Left lung (tissue), 10 donors: ENCODE measurements around the gene ABLIM2. TPM values are rescaled to one million over a fixed set of nuclear protein-coding genes. Genes with fewer than 3 reads are reported as not detected.
A peak's percentile ranks its signal among the peaks of the same experiment; 100 is the strongest.

Experiments used
- ATAC-seq: fragments of 200-7000 bp; cut with Tn5 transposase; one replicate; pipeline ENCODE4 v1.9.1; 2020; ENCODE audit warnings: moderate library complexity
- DNase-seq, 4 donors: peaks; one replicate each; pipeline ENCODE4 v3.0.0-alpha.2; 2013 to 2020
- H3K27ac ChIP-seq, 2 donors: fragments of 200-600 bp; sonication (generic) in 1 of 2; one replicate each; pipeline versions ENCODE4 v1.5.0 to v1.8.0; 2020 to 2021
- H3K27me3 ChIP-seq, 2 donors: fragments of 200-600 bp; sonication (generic) in 1 of 2; one replicate each; pipeline versions ENCODE4 v1.5.0 to v1.8.0; 2020 to 2021
- H3K36me3 ChIP-seq, 2 donors: fragments of 200-600 bp; sonication (generic) in 1 of 2; one replicate each; pipeline versions ENCODE4 v1.5.0 to v1.8.0; 2020 to 2021
- H3K4me1 ChIP-seq, 2 donors: fragments of 200-600 bp; one replicate each; pipeline ENCODE4 v1.8.0; 2021
- H3K4me3 ChIP-seq, 2 donors: fragments of 200-600 bp; sonication (generic) in 1 of 2; one replicate each; pipeline versions ENCODE4 v1.5.0 to v1.8.0; 2020 to 2021; ENCODE audit warnings: mild to moderate bottlenecking in 1 of 2
- H3K9me3 ChIP-seq, 2 donors: fragments of 200-600 bp; sonication (generic) in 1 of 2; one replicate each; pipeline versions ENCODE4 v1.5.0 to v1.8.0; 2020 to 2021
- intact Hi-C, 2 donors: fragments of 100-400 bp; cut with DNase I; formaldehyde crosslinking; loops; one replicate each; pipeline versions ENCODE4 v1.11.2 to v1.14.2; 2022
- polyA plus RNA-seq, 6 donors: library from polyadenylated mRNA; unstranded; fragments of 120-200 nt; gene quantifications; one replicate each; pipeline ENCODE4 v1.2.1, GENCODE V29; 2013; ENCODE audit not compliant: insufficient read length in 6 of 6
- total RNA-seq, 2 donors: library from RNA; stranded (reverse); fragmentation: NEBNext Ultra II Directional; extraction: Animal tissue kit (Norgen Biotek cat#: 25700); gene quantifications; one replicate each; pipeline ENCODE4 v1.2.1, GENCODE V29; 2021
- TF ChIP-seq, protein P1 (sequence below), 2 donors: fragments of 200-600 bp; sonication (generic) in 1 of 2; IDR thresholded peaks; one replicate each; pipeline versions ENCODE4 v1.5.0 to v1.8.0; 2021; ENCODE audit warnings: antibody characterized with exemption in 2 of 2
- donor health status: DM: no; HTN: yes; CAD: no.
- donor health status: DM: no; HTN: no; CAD: no.

Gene ABLIM2
- total and polyA plus RNA-seq, 8 donors: 5.7 to 10.2 (median 7.0) TPM

DNA sequence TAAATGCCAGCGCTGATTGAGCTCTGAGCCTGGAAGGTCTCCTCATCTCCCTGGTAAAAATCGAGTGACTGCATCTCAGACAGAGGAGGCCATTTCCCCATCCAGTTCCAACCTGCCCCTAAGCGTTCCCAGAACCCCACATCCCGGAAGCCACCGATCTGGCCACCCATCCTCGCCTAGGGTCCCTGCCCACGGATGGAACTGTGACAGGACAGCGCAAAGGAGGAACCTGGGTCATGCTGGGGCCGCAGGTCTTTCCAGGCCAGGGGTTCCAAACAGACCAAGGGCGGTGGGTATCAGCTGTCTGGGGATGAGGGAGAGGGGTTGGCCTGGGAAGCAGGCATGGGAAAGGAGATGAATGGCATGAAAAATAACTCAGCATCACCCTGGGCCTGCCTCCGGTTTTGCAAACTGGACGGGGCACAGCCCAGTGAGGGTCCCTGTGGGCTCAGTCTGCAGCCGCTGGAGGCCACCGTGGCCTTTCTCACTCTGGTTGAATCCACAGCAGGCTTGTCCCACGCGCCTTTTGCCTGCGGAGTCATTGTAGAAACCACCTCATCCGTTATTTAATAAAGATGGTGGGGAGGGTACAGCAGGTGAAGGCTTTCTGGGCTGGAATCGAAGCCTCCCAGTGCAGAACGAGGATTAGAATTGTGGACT lies 49.1 kb downstream of the ABLIM2 start:
- intact Hi-C loops: no loop called here
- ATAC-seq (no peak), DNase-seq (peak in 1 of 4 donors; percentile 57)
- Histone ChIP-seq H3K27ac (no peak overlapping the region), H3K27me3 (peaks cover 0 to 13% of the 10 kb centered on the region in 2 donors), H3K4me3 (no peak overlapping the region), H3K9me3 (no peaks in the 10 kb centered on the region), H3K4me1 (no peaks in the 10 kb centered on the region), H3K36me3 (no peaks in the 10 kb centered on the region)
- TF ChIP-seq, protein P1, sequence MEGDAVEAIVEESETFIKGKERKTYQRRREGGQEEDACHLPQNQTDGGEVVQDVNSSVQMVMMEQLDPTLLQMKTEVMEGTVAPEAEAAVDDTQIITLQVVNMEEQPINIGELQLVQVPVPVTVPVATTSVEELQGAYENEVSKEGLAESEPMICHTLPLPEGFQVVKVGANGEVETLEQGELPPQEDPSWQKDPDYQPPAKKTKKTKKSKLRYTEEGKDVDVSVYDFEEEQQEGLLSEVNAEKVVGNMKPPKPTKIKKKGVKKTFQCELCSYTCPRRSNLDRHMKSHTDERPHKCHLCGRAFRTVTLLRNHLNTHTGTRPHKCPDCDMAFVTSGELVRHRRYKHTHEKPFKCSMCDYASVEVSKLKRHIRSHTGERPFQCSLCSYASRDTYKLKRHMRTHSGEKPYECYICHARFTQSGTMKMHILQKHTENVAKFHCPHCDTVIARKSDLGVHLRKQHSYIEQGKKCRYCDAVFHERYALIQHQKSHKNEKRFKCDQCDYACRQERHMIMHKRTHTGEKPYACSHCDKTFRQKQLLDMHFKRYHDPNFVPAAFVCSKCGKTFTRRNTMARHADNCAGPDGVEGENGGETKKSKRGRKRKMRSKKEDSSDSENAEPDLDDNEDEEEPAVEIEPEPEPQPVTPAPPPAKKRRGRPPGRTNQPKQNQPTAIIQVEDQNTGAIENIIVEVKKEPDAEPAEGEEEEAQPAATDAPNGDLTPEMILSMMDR (IDR thresholded peaks at IDR 0.05): no peak

DNA sequence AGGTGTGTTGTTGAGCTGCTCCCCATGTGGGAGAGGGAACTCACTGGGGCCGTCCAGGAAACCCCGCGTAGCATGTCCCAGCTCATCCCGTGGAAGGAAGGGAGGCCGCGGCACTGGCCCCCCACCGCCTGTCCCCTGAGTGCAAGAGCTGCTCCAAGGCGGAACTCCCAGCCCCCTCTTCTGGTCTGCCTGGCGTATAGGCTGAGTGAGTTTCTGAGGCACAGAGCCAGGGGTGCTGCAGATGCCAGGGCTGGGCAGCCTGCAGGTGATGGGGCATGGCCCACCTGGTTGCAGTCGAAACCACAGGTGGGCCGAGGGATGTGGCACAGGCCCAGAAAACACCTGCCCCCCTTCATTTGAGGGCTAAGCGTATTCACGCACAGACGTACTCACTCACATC lies 49.6 kb downstream of the ABLIM2 start:
- no peaks in the 10 kb centered on the region for H3K9me3 ChIP-seq
- no peak overlapping the region for H3K4me3 ChIP-seq
- no peaks in the 10 kb centered on the region for H3K36me3 ChIP-seq
- DNase-seq (peak in 1 of 4 donors; percentile 53), ATAC-seq (no peak)
- TF ChIP-seq, protein P1 (IDR thresholded peaks at IDR 0.05): no peak
- no peak overlapping the region for H3K27ac ChIP-seq
- no peaks in the 10 kb centered on the region for H3K4me1 ChIP-seq
- H3K27me3 ChIP-seq: peaks cover 0 to 13% of the 10 kb centered on the region in 2 donors
- intact Hi-C loops: no loop called here

DNA sequence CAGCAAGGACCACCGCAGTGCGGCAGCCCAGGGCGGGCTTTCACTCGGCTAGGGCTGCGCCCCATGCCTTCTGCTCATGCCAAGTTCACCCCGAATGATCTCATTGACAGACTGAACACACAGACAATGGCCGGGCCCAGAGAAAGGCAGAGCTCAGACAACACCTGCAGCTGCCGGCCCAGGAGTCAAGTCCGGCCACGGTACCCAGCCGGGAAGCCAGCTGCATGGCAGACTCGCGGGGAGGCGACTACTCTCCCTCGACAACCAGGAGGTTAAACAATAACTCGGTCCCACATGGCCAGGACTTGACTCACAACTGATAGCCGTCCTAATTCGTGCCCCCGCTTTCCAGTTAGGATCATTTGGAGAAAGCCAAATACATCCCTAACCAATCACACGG lies 50.4 kb downstream of the ABLIM2 start:
- DNase-seq: peak in 1 of 4 donors; percentile 75
- TF ChIP-seq, protein P1 (IDR thresholded peaks at IDR 0.05): no peak
- Histone ChIP-seq H3K4me1 (no peaks in the 10 kb centered on the region), H3K36me3 (no peaks in the 10 kb centered on the region), H3K4me3 (no peak overlapping the region), H3K9me3 (no peaks in the 10 kb centered on the region), H3K27me3 (peaks cover 0 to 13% of the 10 kb centered on the region in 2 donors), H3K27ac (no peak overlapping the region)
- intact Hi-C loops: no loop called here
- no peak for ATAC-seq

DNA sequence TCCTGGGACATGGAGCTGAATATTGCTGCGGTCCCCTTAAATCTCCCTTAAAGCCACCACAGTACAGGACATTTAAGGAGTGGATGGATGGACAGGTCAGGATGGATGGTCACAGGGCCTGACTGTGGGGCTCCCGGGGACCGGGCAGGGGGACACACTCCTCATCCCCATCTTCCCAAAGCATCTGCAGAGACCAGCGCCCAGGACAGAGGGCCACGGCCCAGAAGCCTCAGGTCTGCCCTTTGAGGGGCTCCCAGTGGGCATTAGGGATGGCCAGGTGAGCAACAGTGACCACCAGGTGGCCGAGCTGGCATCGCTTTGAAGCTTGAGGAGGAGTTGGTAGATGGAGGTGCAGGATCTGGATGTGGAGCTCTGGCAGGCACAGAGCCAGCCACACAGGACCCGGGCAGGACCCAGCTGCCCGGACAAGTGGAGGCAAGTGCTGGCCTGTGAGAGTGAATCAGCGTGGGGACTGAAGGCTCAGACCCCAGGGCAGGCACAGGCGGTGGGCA lies 51.4 kb downstream of the ABLIM2 start:
- TF ChIP-seq, protein P1 (IDR thresholded peaks at IDR 0.05): no peak
- ATAC-seq (no peak), DNase-seq (peak in 1 of 4 donors; percentile 60)
- intact Hi-C loops: no loop called here
- Histone ChIP-seq H3K9me3 (no peaks in the 10 kb centered on the region), H3K27me3 (peaks cover 0 to 13% of the 10 kb centered on the region in 2 donors), H3K36me3 (no peaks in the 10 kb centered on the region), H3K4me1 (no peaks in the 10 kb centered on the region), H3K4me3 (no peak overlapping the region), H3K27ac (no peak overlapping the region)

DNA sequence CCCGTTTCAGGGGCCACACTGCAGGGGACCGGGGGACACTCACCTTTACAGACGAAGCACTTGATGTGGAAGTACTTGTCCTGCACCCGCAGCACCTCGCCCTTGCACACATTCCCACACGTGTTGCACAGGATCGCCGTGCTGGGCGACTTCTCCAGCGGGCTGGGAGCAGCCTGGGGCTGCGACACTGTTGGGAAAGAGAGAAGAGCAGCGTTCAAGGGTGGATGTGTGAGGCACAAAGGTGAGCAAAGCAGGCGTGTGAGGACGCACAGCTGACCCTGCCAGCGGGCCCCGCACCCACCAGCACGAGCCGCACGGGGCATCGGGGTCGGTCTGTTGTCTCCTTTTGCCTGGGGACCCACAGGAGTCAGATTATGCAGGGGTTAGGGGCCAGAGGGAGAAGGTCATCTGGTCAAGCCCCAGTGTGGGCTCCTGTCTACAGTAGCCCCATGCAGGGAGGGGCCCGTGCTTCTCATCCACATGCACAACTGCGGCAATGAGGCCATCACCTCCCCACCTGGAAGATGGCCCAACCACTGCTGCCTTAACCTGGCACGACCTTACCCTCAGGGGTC lies 52.1 kb downstream of the ABLIM2 start:
- peaks cover 0 to 12% of the 10 kb centered on the region in 2 donors for H3K27me3 ChIP-seq
- H3K4me1 ChIP-seq: peaks cover 0 to 1% of the 10 kb centered on the region in 2 donors
- no peak overlapping the region for H3K27ac ChIP-seq
- intact Hi-C loops: no loop called here
- ATAC-seq: no peak
- H3K4me3 ChIP-seq: no peak overlapping the region
- H3K9me3 ChIP-seq: no peaks in the 10 kb centered on the region
- H3K36me3 ChIP-seq: no peaks in the 10 kb centered on the region
- TF ChIP-seq, protein P1 (IDR thresholded peaks at IDR 0.05): no peak
- DNase-seq: peak in 1 of 4 donors; percentile 66
